Left kidney (tissue), 2 donors: ENCODE data around the gene CELF2. TPM values are rescaled to one million over a fixed set of nuclear protein-coding genes. Genes with fewer than 3 reads are reported as not detected.

ENCODE experiments used
- DNase-seq: peaks from one replicate; pipeline ENCODE4 v3.0.0-alpha.2; 2013
- polyA plus RNA-seq: library from polyadenylated mRNA; unstranded; fragments of 120-200 nt; gene quantifications from one replicate; pipeline ENCODE4 v1.2.1, GENCODE V29; 2013; ENCODE audit not compliant: insufficient read length

The CELF2 gene
- polyA plus RNA-seq, 1 donor = 12.5 TPM

DNA sequence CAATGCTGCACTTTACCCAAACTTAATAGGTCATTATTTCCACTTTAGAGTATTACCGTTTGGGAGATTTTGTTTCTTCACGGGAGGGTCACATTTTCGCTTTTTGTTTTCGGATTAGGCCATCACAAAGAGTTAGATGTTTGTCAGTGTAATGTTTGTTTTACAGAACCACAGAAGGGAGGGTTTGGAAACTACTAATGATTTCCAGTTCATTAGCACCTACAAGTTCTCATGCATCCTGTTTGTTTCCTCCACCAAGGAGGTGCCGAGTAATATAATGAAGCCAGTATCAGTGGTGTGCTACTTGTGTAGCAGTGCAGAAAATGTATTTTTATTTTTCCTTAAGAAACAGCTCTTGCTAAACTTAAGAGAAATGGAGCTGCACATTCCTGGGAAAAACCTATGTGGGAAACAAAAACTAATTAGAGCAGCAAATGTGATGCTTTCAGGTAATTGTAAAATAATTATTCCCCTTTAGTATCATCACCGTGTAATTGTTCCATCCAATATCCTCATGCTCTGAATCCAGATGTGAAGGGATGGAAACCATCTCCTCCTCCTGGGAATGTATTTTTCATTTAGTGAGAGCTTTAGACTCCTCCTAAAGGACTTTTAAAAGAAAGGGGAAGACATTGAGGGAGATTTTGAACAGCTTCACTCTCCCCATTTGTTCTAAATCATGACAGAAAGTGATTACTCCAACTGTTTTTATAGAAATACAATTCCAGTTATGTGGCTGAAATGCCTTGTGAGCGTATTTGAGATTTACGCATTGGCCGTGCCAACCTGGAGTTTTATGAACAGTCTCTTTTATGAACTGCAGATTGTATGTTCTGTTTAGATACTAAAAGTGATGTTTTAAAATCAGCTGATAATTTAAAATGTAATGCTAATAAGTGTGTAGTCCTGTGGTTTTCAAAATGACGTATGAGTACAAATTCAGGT is 5.6 kb downstream of the CELF2 start:
- no peak for DNase-seq

DNA sequence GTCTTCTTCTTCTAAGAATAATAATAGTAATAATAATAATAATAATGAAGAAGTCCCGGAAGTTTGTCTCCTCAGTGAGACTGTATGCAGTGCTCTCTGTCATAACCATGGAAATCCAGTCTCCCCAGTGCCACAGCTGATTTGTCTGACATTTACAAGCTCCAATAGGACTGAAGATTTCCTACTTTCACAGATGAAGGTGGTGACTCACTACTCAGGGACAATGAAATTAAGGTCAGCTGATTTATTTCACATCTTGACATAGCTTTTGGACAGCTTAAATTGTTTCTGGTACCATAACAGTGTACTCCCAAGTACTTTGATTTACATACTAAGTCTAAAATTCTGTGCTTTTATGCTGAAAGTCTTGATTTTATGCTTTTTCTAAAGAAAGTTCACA is 6.9 kb downstream of the CELF2 start:
- DNase-seq = no peak

- no peak for DNase-seq
Observed at GRCh38 chr10:11025978-11026377, 8.3 kb downstream of the CELF2 start.

DNA sequence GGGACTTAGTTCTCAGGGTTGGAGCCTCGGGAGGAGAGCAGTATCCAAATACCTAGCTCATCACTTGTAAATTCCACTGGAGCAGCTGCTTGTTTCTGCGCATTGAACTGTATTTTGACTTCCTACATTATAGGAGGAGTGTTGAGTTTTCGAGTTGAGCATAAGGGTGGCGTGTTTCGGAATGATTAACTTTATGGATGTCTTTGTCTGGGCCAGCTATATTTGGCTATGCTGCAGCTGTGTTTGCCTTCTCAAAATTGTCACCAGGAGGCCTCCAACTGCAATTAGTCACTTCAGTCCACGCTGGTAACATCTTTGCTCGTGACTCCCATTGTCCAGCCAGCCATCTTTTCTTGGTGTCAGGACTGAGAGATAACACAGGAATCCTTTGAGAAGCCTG is 9.1 kb downstream of the CELF2 start:
- no peak for DNase-seq

DNA sequence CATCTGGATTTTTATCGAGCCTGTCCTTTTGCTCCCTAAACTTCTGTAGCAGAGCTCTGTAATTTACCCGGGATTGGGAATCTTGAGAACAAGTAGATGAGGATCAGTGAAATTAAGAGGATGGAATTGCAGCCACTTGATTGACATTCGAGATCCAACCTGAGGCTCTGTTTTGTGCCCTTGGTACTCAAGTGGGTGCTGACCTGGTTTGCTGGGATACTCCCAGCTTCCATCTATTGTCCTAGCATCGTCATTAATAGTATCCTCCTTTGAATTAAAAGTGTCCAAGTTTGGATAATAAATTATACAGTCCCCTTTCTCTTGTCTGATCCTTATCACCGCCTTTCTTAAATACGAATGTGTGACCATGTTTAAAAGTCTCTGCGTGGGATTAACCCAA is 17.1 kb downstream of the CELF2 start:
- DNase-seq = no peak

- DNase-seq = no peak
Observed at GRCh38 chr10:11035301-11035991, 17.8 kb downstream of the CELF2 start.

DNA sequence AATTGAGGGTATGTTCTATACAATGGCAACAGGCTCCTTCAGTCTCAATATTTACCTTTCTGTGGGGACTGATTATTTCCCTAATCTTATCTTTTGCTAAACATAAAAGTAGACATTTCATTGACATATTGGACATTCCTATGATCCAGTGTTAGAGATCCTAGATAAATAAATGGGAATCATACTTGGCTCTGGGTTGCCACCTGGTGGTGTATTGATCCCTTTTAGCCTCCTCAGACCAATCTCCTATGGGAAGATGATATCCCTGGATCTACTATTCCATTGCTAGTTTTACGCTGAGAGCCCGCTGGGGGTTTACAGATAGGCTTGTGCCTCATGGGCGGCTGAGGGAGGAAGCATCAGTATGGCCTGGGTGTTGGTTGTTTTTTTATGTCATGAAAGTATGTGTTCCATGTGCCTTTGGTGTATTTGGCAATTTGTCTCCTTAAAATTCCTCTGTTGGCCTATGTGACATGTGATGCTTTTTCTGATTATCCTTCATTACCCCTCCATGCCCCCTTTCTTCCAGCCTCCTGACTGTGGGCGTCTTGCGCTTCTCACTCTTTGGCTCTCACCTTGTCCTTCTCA is 18.8 kb downstream of the CELF2 start:
- DNase-seq = no peak

- no peak for DNase-seq
Observed at GRCh38 chr10:11037991-11038390, 20.3 kb downstream of the CELF2 start.

DNA sequence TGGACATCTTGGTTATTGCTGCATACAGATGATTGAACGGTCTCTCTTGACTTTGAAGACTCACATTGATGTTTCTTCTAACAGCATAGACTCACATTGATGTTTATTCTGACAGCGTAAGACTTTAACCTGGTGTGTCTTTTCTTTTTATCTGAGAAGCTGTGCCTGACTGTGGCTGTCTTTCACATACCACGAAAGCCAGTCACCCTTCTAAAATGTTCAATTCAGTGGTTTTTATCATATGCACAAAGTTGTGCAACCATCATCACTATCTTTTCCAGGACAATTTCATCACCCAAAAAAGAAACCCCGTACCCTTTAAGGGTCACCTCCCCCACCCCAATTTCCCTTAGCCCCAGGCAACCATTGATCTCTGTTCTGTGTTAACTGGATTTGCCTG is 24.7 kb downstream of the CELF2 start:
- no peak for DNase-seq

DNA sequence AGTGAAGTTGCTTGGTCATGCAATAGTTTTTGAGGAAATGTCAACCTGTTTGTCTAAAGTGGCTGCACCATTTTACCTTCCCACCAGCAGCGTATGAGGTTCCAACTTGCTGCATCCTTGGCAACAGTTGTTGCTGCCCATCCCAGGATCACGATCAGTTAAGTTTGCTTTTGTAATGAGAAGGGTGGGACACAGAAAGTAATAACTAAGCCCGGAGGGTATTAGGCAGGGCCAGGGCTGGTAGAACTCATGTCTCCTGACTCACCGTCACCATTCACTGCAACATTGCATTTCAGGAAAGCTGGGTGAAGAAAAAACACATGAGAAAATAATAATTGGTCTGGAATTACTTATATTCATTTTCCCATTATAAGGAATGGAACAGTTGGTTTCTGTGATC is 25.4 kb downstream of the CELF2 start:
- DNase-seq = no peak

GRCh38 chr10:11043446-11044127 is 25.9 kb downstream of the CELF2 start:
- no peak for DNase-seq

DNA sequence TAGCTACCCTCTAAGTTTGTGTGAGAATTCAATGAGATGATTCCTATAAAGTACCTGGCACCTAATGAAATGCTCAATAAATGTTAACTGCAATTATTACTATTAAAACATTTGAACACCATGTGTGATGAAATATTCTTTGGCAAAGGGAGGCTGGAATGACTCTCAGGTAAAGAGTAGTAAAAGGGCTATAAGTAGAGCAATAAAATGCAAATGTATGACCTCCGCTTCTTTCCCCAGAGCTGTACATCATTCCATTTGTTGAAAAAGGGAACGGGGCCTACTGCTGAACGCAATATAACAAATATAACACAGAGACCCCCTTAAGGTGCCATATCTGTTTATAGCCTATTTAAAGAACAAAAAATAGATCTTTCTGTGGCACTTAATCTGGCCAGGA is 27.8 kb downstream of the CELF2 start:
- DNase-seq = no peak

DNA sequence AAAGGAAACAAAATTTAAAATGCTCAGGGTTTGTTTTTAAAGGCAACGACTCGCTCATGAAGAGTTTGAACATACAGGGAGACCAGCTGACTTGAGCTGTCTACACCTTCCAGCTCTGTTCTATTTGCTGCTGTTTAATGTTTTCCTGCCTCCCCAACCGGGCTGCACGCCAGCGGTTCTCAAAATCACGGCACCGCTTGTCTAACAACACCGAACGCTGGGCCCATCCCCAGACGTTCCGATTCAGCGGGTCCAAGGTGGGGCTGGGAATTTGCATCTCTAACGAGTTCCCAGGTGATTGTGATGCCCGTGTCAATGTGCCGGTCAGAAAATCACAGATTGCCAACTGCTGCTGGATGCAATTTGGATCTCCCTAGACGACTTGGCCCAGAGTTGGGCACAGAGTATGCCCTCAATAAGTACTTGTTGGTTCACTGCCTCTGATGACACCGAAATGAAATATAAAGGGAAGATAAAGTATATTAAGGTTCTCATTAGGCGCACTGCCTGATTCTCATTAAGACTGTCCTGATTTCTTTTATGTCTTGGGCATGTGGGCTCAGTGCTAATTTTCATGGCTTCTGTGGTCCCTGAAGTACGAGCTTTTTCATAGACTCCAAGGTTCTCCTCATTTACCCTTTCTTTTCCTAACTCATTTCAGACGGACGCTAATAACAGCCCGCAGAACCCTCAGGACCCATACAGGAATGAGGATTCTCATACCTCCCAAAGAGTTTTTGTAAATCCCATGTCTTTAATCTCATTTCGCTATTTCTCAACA is 28.5 kb downstream of the CELF2 start:
- DNase-seq = no peak

DNA sequence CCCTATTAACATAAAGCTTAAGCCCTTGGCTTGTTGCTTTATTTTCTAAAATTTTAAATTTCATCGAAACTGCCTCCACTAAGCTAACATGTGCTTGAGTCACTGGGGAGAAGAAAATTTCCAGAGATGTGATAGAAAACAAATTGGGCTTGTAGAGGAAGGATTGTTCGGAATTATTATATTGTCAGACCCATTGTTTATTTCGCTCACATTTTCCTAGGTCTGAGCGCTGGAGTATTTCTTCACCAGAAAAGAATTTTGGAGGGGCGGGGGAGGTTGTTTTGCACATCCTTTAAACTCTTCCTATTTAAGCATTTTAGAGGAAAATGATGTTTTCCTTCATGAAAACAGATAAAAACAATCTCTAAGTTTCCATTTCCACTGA is 29.1 kb downstream of the CELF2 start:
- DNase-seq = no peak

DNA sequence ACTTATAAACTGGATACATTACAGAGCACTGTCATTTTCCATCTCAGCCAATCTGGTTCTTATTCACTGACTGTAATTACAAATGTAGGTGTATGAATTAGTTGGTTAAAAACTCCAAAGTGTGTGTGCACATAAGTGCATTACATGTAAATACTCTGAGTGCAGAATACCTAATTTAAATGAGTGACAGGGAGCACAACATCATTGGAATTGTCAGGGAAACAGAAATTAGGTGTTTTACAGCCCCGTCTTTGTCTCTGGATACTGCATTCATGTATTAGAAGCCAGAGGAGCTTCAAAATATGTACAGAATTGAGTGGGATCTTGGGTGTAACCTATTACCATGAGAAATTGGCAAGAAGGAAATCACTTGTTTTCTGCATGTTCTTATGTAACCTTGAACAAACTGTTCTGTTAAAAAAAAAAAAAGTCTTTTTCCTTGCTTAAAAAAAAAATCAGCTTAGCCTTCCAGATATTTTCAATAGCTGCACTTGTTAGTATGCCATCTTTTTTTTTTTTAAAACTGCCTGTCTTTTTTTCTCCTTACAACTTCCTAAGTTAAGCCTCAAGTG is 31.1 kb downstream of the CELF2 start:
- no peak for DNase-seq

DNA sequence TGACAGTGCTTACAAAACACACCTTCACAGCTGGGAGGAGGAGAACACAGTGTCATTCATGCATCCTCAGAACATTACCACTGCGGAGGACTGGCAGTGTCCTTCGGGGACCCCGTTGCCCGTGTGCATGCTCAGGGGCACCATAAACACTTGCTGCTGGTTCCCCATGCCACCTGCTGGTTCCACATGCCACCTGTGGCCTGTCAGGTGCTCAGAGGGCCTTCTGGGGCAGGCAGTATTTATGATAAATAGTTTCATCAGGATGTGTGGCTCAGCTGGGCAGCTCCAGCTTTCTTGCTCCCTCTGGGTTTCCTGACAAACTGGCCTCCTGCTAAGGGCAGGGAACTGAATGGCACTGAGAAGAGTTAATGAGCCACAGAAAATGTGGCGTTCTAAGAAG is 32.1 kb downstream of the CELF2 start:
- no peak for DNase-seq

GRCh38 chr10:11050301-11051287 is 32.9 kb downstream of the CELF2 start:
- no peak for DNase-seq

DNA sequence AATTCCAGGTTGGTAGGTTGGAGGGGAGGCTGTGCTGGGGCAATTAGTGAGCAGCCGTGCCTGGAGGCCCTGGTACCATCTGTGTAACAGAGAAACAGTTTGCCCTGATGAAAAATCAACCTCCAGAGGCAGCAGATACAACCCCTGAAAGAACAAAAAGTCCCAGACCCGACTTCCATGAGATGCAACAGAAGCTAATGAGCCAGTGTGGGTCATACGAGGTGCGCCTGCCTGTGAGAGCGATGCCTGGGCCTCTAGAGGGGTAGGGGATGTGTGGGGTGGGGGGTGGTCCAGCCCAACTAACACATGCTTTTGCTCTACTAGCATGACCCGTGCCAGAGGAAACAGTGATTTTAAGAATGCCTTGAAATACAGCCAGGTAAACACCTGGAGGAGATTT is 39.3 kb downstream of the CELF2 start:
- no peak for DNase-seq

GRCh38 chr10:11057448-11057847 is 39.8 kb downstream of the CELF2 start:
- DNase-seq = no peak

- peak; percentile 61 for DNase-seq
Observed at GRCh38 chr10:11057994-11058393, 40.3 kb downstream of the CELF2 start.
